WTC11 (cell line): ENCODE results near the gene ATP12A. TPM values are rescaled to one million over a fixed set of nuclear protein-coding genes. Genes with fewer than 3 reads are reported as not detected.

ENCODE experiments used
- ATAC-seq: fragments of 200-7000 bp; cut with Tn5 transposase; 2 replicates; pipeline ENCODE4 v1.10.0; 2021; ENCODE audit warnings: mild to moderate bottlenecking, moderate library complexity
- CTCF ChIA-PET: fragments of 300-600 bp; sonication (Branson Sonifier 250); formaldehyde crosslinking; loops from one replicate; lab custom pipeline; 2021; ENCODE audit warnings: antibody characterized with exemption; lab: Charles Lee
- POLR2A ChIA-PET: fragments of 350-600 bp; sonication (Branson Sonifier 250); formaldehyde crosslinking; loops from one replicate; lab custom pipeline; 2021; ENCODE audit warnings: antibody characterized with exemption; lab: Charles Lee
- DNase-seq: peaks from one replicate; pipeline ENCODE4 v3.0.0; 2021; ENCODE audit warnings: low spot score
- H3K27ac Mint-ChIP-seq: 2 replicates; pipeline ENCODE4 v1.8.0; 2021; ENCODE audit warnings: mixed read lengths
- H3K27me3 Mint-ChIP-seq: 2 replicates; pipeline ENCODE4 v1.8.0; 2021; ENCODE audit warnings: low read depth, mild to moderate bottlenecking, moderate library complexity, mixed read lengths
- H3K36me3 Mint-ChIP-seq: 2 replicates; pipeline ENCODE4 v1.8.0; 2021; ENCODE audit warnings: mixed read lengths
- H3K4me1 Mint-ChIP-seq: 2 replicates; pipeline ENCODE4 v1.8.0; 2022; ENCODE audit warnings: mixed read lengths
- H3K4me3 Mint-ChIP-seq: 2 replicates; pipeline ENCODE4 v1.8.0; 2021; ENCODE audit warnings: mild to moderate bottlenecking, moderate library complexity, mixed read lengths
- H3K9me3 Mint-ChIP-seq: 2 replicates; pipeline ENCODE4 v1.8.0; 2021; ENCODE audit warnings: mixed read lengths
- AR ChIP-seq: fragments of 250-450 bp; sonication (Bioruptor Pico); IDR thresholded peaks from 2 replicates; pipeline ENCODE4 v1.9.0; 2021; ENCODE audit warnings: mild to moderate bottlenecking
- ARID4B ChIP-seq: sonication (generic); formaldehyde crosslinking; IDR thresholded peaks from 2 replicates; pipeline ENCODE4 v1.8.0; 2023; ENCODE audit warnings: missing genetic modification reagents, mild to moderate bottlenecking, borderline replicate concordance
- EMX1 ChIP-seq: fragments of 250-450 bp; sonication (Bioruptor Pico); IDR thresholded peaks from 2 replicates; pipeline ENCODE4 v1.8.0; 2021; ENCODE audit warnings: mild to moderate bottlenecking
- ERG ChIP-seq: fragments of 250-450 bp; sonication (Bioruptor Pico); IDR thresholded peaks from 2 replicates; pipeline ENCODE4 v1.8.0; 2021; ENCODE audit warnings: mild to moderate bottlenecking
- ETV6 ChIP-seq: sonication (generic); formaldehyde crosslinking; IDR thresholded peaks from 2 replicates; pipeline ENCODE4 v1.8.1; 2022; ENCODE audit warnings: mild to moderate bottlenecking, missing genetic modification reagents
- JAZF1 ChIP-seq: fragments of 250-450 bp; sonication (Bioruptor Pico); IDR thresholded peaks from 2 replicates; pipeline ENCODE4 v1.9.0; 2021; ENCODE audit warnings: moderate library complexity, mild to moderate bottlenecking, inconsistent platforms
- JUN ChIP-seq: sonication (generic); formaldehyde crosslinking; IDR thresholded peaks from 2 replicates; pipeline ENCODE4 v1.8.0; 2023; ENCODE audit warnings: mild to moderate bottlenecking, missing genetic modification reagents
- NFYB ChIP-seq: sonication (generic); formaldehyde crosslinking; conservative IDR thresholded peaks from 2 replicates; pipeline ENCODE4 v1.8.0; 2022; ENCODE audit warnings: low read depth, missing genetic modification reagents
- NR2C2 ChIP-seq: sonication (generic); formaldehyde crosslinking; IDR thresholded peaks from 2 replicates; pipeline ENCODE4 v1.8.0; 2022; ENCODE audit warnings: mild to moderate bottlenecking, missing genetic modification reagents
- NR3C1 ChIP-seq: sonication (generic); formaldehyde crosslinking; conservative IDR thresholded peaks from 2 replicates; pipeline ENCODE4 v1.8.1; 2023; ENCODE audit warnings: low read depth, mild to moderate bottlenecking, missing genetic modification reagents
- PRRX2 ChIP-seq: fragments of 250-450 bp; sonication (Bioruptor Pico); IDR thresholded peaks from 2 replicates; pipeline ENCODE4 v1.8.0; 2021; ENCODE audit warnings: mild to moderate bottlenecking
- RORB ChIP-seq: fragments of 250-450 bp; sonication (Bioruptor Pico); IDR thresholded peaks from 2 replicates; pipeline ENCODE4 v1.9.0; 2021; ENCODE audit warnings: mild to moderate bottlenecking
- TCF7 ChIP-seq: sonication (generic); formaldehyde crosslinking; IDR thresholded peaks from 2 replicates; pipeline ENCODE4 v1.8.0; 2022; ENCODE audit warnings: mild to moderate bottlenecking, low read depth, missing genetic modification reagents, moderate library complexity
- ZBTB21 ChIP-seq: sonication (generic); formaldehyde crosslinking; IDR thresholded peaks from 2 replicates; pipeline ENCODE4 v1.8.1; 2023; ENCODE audit warnings: mild to moderate bottlenecking, missing genetic modification reagents, borderline replicate concordance
- ZMAT4 ChIP-seq: fragments of 250-450 bp; sonication (Bioruptor Pico); IDR thresholded peaks from 2 replicates; pipeline ENCODE4 v1.9.0; 2021; ENCODE audit warnings: mild to moderate bottlenecking
- ZNF281 ChIP-seq: sonication (generic); formaldehyde crosslinking; IDR thresholded peaks from 2 replicates; pipeline ENCODE4 v1.8.0; 2023; ENCODE audit warnings: mild to moderate bottlenecking, missing genetic modification reagents
- ZNF423 ChIP-seq: fragments of 250-450 bp; sonication (Bioruptor Pico); IDR thresholded peaks from 2 replicates; pipeline ENCODE4 v2.1.2; 2022; ENCODE audit warnings: mild to moderate bottlenecking, moderate library complexity
- ZNF425 ChIP-seq: fragments of 250-450 bp; sonication (Bioruptor Pico); conservative IDR thresholded peaks from 2 replicates; pipeline ENCODE4 v1.9.0; 2021; ENCODE audit warnings: mild to moderate bottlenecking
- total RNA-seq: library from RNA; stranded (reverse); gene quantifications from 3 replicates; pipeline ENCODE4 v1.2.3, GENCODE V29; 2021

ATP12A gene
- total RNA-seq, 1 experiment from 2014 or later, result 1.4 TPM

DNA sequence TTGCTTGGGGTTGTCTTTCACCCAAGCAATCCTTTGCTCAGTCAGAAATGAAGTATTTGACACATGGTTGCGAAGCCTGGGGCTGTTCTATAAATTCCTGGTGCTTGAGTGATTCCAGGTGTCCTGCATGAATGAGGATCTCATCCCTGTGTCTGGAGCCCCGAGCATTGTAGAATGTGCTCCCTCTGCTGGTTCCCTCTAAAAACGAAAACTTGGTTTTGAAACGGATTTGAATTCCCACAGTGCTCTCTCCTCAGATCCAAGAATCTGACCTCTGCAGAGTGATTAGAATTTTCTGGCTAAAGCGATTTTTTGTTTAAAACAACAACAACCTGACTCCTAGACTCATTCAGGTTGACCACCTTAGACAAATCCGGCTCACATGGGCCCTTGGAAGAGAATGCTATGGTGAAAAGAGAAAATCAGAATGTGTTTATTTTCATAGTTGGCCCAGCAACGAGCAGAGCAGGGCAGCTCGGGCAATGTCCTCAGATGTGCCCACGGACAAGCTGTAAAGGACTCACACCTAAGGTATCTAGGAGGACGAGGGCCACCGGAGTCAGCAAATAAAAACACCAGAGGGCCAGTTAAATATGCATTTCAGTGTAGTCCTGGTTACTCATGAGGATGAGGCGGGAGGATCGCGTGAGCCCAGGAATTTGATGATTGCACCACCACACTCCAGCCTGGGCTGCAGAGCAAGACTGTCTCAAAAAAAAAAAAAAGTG lies 8.7 kb upstream of the ATP12A start:
- CTCF ChIA-PET, result interaction anchor here (0.8 to 3.1 kb wide), 6 partner anchors 9 to 46 kb away, joined by 3 to 13 read pairs (median 6); partner anchors contain the start of gene ATP12A
- DNase-seq, result peak; percentile 35
- H3K4me1 Mint-ChIP-seq, result peaks cover 15% of the 10 kb centered on the region

More for the DNA sequence above, 8.7 kb upstream of the ATP12A start:
- peak; percentile 84 for ATAC-seq
- POLR2A ChIA-PET, result no interaction called here
- Mint-ChIP-seq H3K27ac (no peak overlapping the region), H3K9me3 (no peaks in the 10 kb centered on the region), H3K27me3 (no peaks in the 10 kb centered on the region; the same call in 1 of the 2 replicates), H3K36me3 (no peaks in the 10 kb centered on the region), H3K4me3 (peak overlapping the region; percentile 58)
- TF ChIP-seq PRRX2 (CRISPR knock-in tag) (no peak), NR2C2 (CRISPR knock-in tag) (no peak), ZMAT4 (CRISPR knock-in tag) (no peak), JAZF1 (CRISPR knock-in tag) (no peak), ZNF423 (CRISPR knock-in tag) (no peak), NFYB (CRISPR knock-in tag) (no peak), NR3C1 (CRISPR knock-in tag) (no peak), TCF7 (CRISPR knock-in tag) (no peak), ETV6 (CRISPR knock-in tag) (no peak), ZNF281 (CRISPR knock-in tag) (no peak), JUN (no peak), AR (CRISPR knock-in tag) (no peak), ARID4B (no peak), ZNF425 (CRISPR knock-in tag) (no peak), ZBTB21 (no peak), EMX1 (no peak), ERG (no peak), RORB (CRISPR knock-in tag) (no peak)
